H1 (cell line): ENCODE data around the gene E2F3.

ENCODE experiments used
- CTCF ChIP-seq, 3 experiments: IDR thresholded peaks; 1 replicate in 2 of 3; 2 replicates in 1 of 3; pipeline versions ENCODE4 v1.5.1 to v1.6.1; 2011; ENCODE audit warnings: low read length in 3 of 3, mild to moderate bottlenecking in 3 of 3, inconsistent platforms in 2 of 3, low read depth in 1 of 3, moderate library complexity in 1 of 3; ENCODE audit not compliant: insufficient read depth in 1 of 3; ENCODE audit errors: control extremely low read depth in 1 of 3
- E2F6 ChIP-seq: IDR thresholded peaks from 2 replicates; pipeline ENCODE4 v1.6.1; 2012; ENCODE audit warnings: inconsistent platforms
- EGR1 ChIP-seq: IDR thresholded peaks from 2 replicates; pipeline ENCODE4 v1.6.1; 2011; ENCODE audit warnings: low read depth, low read length, borderline replicate concordance
- EZH2 ChIP-seq: fragments of 200-600 bp; sonication (generic); IDR thresholded peaks from 2 replicates; pipeline ENCODE4 v1.7.1; 2012; ENCODE audit warnings: low read depth, mild to moderate bottlenecking, moderate library complexity, low read length, inconsistent platforms; ENCODE audit not compliant: severe bottlenecking
- GABPA ChIP-seq: IDR thresholded peaks from 2 replicates; pipeline ENCODE4 v1.6.1; 2011; ENCODE audit warnings: mild to moderate bottlenecking, low read length, moderate library complexity, borderline replicate concordance; ENCODE audit not compliant: insufficient read depth
- HDAC6 ChIP-seq: IDR thresholded peaks from one replicate; pipeline ENCODE4 v1.7.1; 2012; ENCODE audit warnings: low read depth, mild to moderate bottlenecking, inconsistent platforms, low read length, moderate library complexity
- JUN ChIP-seq: IDR thresholded peaks from 2 replicates; pipeline ENCODE4 v1.6.1; 2011; ENCODE audit warnings: low read depth, mild to moderate bottlenecking, improper control_type of control experiment, low read length
- JUND ChIP-seq: IDR thresholded peaks from 2 replicates; pipeline ENCODE4 v1.6.1; 2011; ENCODE audit warnings: mild to moderate bottlenecking, improper control_type of control experiment, low read length
- NANOG ChIP-seq: IDR thresholded peaks from 2 replicates; pipeline ENCODE4 v1.6.1; 2011; ENCODE audit warnings: low read length, low read depth, mild to moderate bottlenecking, inconsistent platforms; ENCODE audit not compliant: insufficient read depth, poor library complexity, severe bottlenecking
- POLR2AphosphoS5 ChIP-seq: IDR thresholded peaks from 2 replicates; pipeline ENCODE4 v1.6.1; 2011; ENCODE audit warnings: low read depth, low read length
- SP2 ChIP-seq: IDR thresholded peaks from 2 replicates; pipeline ENCODE4 v1.6.1; 2012; ENCODE audit warnings: mild to moderate bottlenecking, low read length, inconsistent platforms
- TCF12 ChIP-seq: IDR thresholded peaks from 2 replicates; pipeline ENCODE4 v1.6.1; 2011; ENCODE audit warnings: low read depth, mild to moderate bottlenecking, low read length

DNA sequence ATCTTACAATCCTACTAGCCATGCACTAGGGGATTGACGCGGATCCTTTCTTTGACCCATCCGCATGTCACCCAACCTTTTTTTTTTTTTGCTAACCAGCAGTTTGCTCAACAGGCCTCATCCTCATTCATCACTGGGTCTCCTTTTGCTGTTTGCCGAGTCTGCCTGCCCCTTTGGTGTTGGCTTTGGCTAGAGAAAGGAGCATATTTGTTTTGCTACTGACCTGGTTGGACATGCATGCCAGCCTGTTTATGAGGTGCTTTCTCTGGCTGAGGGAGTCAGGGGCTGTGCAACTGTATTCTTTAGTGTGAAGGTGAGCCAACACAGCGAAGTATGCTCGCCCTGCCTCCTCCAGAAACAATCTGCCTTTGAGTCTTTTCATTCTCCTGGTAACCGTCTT is 40.2 kb downstream of the E2F3 start:
- TF ChIP-seq CTCF (IDR thresholded peaks at IDR 0.05; ENCODE audit: control extremely low read depth in 1 of 3, insufficient read depth in 1 of 3, low read depth in 1 of 3, low read length in 3 of 3) (no peak), EGR1 (no peak), TCF12 (no peak), NANOG (no peak), POLR2AphosphoS5 (no peak), SP2 (no peak), JUN (no peak), EZH2 (no peak), GABPA (no peak), E2F6 (no peak), JUND (no peak), HDAC6 (no peak)
